B cell (primary cell): ENCODE results near the gene TMC5. TPM values are rescaled to one million over a fixed set of nuclear protein-coding genes. Genes with fewer than 3 reads are reported as not detected.

ENCODE experiments used
- ATAC-seq: fragments of 200-7000 bp; cut with Tn5 transposase; one replicate; pipeline ENCODE4 v1.10.0; 2021; ENCODE audit warnings: low read depth, mild to moderate bottlenecking, moderate number of reproducible peaks, moderate library complexity
- CTCF ChIA-PET: fragments of 350-600 bp; sonication (Branson Sonifier 250); formaldehyde crosslinking; loops from one replicate; lab custom pipeline; 2021; ENCODE audit warnings: antibody characterized with exemption, inconsistent platforms; lab: Charles Lee
- POLR2A ChIA-PET: fragments of 350-600 bp; sonication (Branson Sonifier 250); formaldehyde crosslinking; loops from one replicate; lab custom pipeline; 2021; ENCODE audit warnings: antibody characterized with exemption; lab: Charles Lee
- DNase-seq: peaks from one replicate; pipeline ENCODE4 v3.0.0; 2013
- H2AFZ ChIP-seq: 2 replicates; pipeline ENCODE4 v1.6.1; 2012; ENCODE audit warnings: mild to moderate bottlenecking, low read depth, low read length; ENCODE audit not compliant: insufficient read depth, poor library complexity, severe bottlenecking
- H3K27ac ChIP-seq, 2 donors: 1 replicate in 1 of 2; 2 replicates in 1 of 2; pipeline ENCODE4 v1.5.1; 2012 to 2013; ENCODE audit warnings: low read length in 2 of 2, mild to moderate bottlenecking in 2 of 2, moderate library complexity in 1 of 2
- H3K27me3 ChIP-seq, 4 experiments: fragments of 200-600 bp in 1 of 4; sonication (generic) in 1 of 4; replicated peaks in 1 of 4; 1 replicate in 2 of 4; 2 replicates in 2 of 4; pipeline versions ENCODE4 v1.6.1 to v1.7.0; 2013 to 2016; ENCODE audit warnings: low read length in 3 of 4, mild to moderate bottlenecking in 2 of 4, mixed read lengths in 1 of 4, moderate library complexity in 1 of 4; ENCODE audit not compliant: insufficient read depth in 4 of 4, control insufficient read depth in 3 of 4; ENCODE audit errors: control extremely low read depth in 1 of 4
- H3K36me3 ChIP-seq, 2 experiments: replicated peaks in 1 of 2; 1 replicate in 1 of 2; 2 replicates in 1 of 2; pipeline versions ENCODE4 v1.6.1 to v1.7.1; 2013; ENCODE audit warnings: low read length in 1 of 2; ENCODE audit not compliant: insufficient read depth in 2 of 2, control insufficient read depth in 1 of 2; ENCODE audit errors: control extremely low read depth in 1 of 2, extremely low read depth in 1 of 2
- H3K4me1 ChIP-seq, 2 donors: fragments of 200-600 bp in 1 of 2; sonication (generic) in 1 of 2; 1 replicate in 1 of 2; 2 replicates in 1 of 2; pipeline versions ENCODE4 v1.5.1 to v1.6.1; 2013 to 2017; ENCODE audit warnings: low read length in 2 of 2; ENCODE audit not compliant: control insufficient read depth in 2 of 2, insufficient read depth in 2 of 2
- H3K4me2 ChIP-seq: replicated peaks from 2 replicates; pipeline ENCODE3; 2012; ENCODE audit warnings: mild to moderate bottlenecking, low read depth, low read length; ENCODE audit not compliant: poor library complexity, severe bottlenecking
- H3K4me3 ChIP-seq, 5 experiments: fragments of 200-600 bp in 1 of 5; sonication (generic) in 1 of 5; 1 replicate in 3 of 5; 2 replicates in 2 of 5; pipeline versions ENCODE4 v1.5.1 to v1.7.0; 2011 to 2016; ENCODE audit warnings: low read length in 4 of 5, mild to moderate bottlenecking in 4 of 5, low read depth in 2 of 5, control low read depth in 1 of 5, moderate library complexity in 1 of 5; ENCODE audit not compliant: insufficient read depth in 1 of 5; ENCODE audit errors: control extremely low read depth in 1 of 5, extremely low read depth in 1 of 5
- H3K79me2 ChIP-seq: fragments of 200-600 bp; sonication (generic); one replicate; pipeline ENCODE4 v1.6.0; 2016; ENCODE audit warnings: low read length; ENCODE audit not compliant: control insufficient read depth, insufficient read depth
- H3K9ac ChIP-seq: fragments of 200-600 bp; sonication (generic); 2 replicates; pipeline ENCODE4 v1.6.1; 2017; ENCODE audit warnings: mild to moderate bottlenecking, low read length, moderate library complexity
- H3K9me3 ChIP-seq, 3 donors: one replicate each; pipeline versions ENCODE4 v1.6.1 to v1.7.1; 2013; ENCODE audit warnings: low read length in 2 of 3; ENCODE audit not compliant: control insufficient read depth in 2 of 3, insufficient read depth in 1 of 3; ENCODE audit errors: control extremely low read depth in 1 of 3
- H4K20me1 ChIP-seq: 2 replicates; pipeline ENCODE4 v1.6.0; 2012; ENCODE audit warnings: mild to moderate bottlenecking, low read length; ENCODE audit not compliant: insufficient read depth, control insufficient read depth, poor library complexity, severe bottlenecking
- H3K27ac Mint-ChIP-seq: one replicate; pipeline ENCODE4 v1.8.0; 2021; ENCODE audit warnings: mixed read lengths
- H3K27me3 Mint-ChIP-seq: one replicate; pipeline ENCODE4 v1.8.0; 2021; ENCODE audit warnings: mixed read lengths
- H3K4me1 Mint-ChIP-seq: one replicate; pipeline ENCODE4 v1.8.0; 2021; ENCODE audit warnings: mixed read lengths
- H3K4me3 Mint-ChIP-seq: one replicate; pipeline ENCODE4 v1.8.0; 2021; ENCODE audit warnings: mixed read lengths
- H3K9me3 Mint-ChIP-seq: one replicate; pipeline ENCODE4 v1.8.0; 2022; ENCODE audit warnings: mixed read lengths; ENCODE audit not compliant: insufficient read depth
- CTCF ChIP-seq: fragments of 200-600 bp; IDR thresholded peaks from one replicate; pipeline ENCODE4 v1.8.0; 2022; ENCODE audit warnings: antibody characterized with exemption, mild to moderate bottlenecking
- EZH2 ChIP-seq: IDR thresholded peaks from 2 replicates; pipeline ENCODE4 v1.6.1; 2012; ENCODE audit warnings: borderline replicate concordance, low read depth, mild to moderate bottlenecking, moderate library complexity, low read length; ENCODE audit not compliant: insufficient read depth, poor library complexity, severe bottlenecking
- WGBS: methylation state at CpG from one replicate; pipeline ENCODE4 v1.1.5; 2013; ENCODE audit warnings: missing lambda C conversion rate; ENCODE audit not compliant: insufficient coverage; 5-methylcytosine and 5-hydroxymethylcytosine counted together
- intact Hi-C: fragments of 100-400 bp; cut with micrococcal nuclease; formaldehyde crosslinking; loops from one replicate; pipeline ENCODE4 v1.10.0; 2022
- polyA plus RNA-seq: library from polyadenylated mRNA; depleted of rRNA; stranded (reverse); fragments of >200 nt; gene quantifications from 2 replicates; pipeline ENCODE4 v1.2.3, GENCODE V29; 2012
- total RNA-seq, 2 donors: library from RNA; stranded (reverse); fragments of 120-200 nt in 1 of 2; gene quantifications; 1 replicate in 1 of 2; 2 replicates in 1 of 2; pipeline versions ENCODE4 v1.2.3 to v1.2.4, GENCODE V29; 2013 to 2022

The TMC5 gene
- total and polyA plus RNA-seq, 2 donors (not counting 1 experiment from before 2014, with no cell fraction given), result not detected

DNA sequence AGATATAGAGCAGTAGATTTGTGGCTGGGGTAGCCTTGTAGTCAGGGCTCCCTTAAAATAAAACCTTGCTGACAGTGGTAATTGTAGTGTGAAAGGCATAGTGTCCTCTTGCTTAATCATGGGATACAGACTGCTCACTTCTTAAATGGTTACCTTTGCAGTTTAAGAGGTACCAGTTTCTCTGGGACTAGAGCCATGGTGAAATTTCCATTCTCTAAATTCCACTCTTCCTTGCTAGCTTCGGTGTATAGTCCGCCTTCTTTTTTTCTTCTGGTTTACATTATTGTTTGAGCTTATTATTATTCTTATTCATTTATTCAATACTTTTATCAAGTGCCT lies 107.7 kb downstream of the TMC5 start:
- H2AFZ ChIP-seq, result peak overlapping the region; percentile 95
- no peaks in the 10 kb centered on the region for H3K27me3 Mint-ChIP-seq
- H3K9me3 Mint-ChIP-seq, result no peaks in the 10 kb centered on the region
- peak overlapping the region in 1 of 5 experiments; percentile 92 for H3K4me3 ChIP-seq
- intact Hi-C loops, result loop anchor here (10.0 kb wide), 1 partner anchor 1219 kb away; the partner anchor contains the start of gene THUMPD1
- no peaks in the 10 kb centered on the region for H4K20me1 ChIP-seq
- H3K4me3 Mint-ChIP-seq, result peak overlapping the region; percentile 93
- H3K27ac Mint-ChIP-seq, result no peak overlapping the region
- H3K4me2 ChIP-seq, result peak overlapping the region; percentile 95
- H3K9ac ChIP-seq, result no peak overlapping the region
- DNase-seq (no peak), ATAC-seq (no peak)
- no peak overlapping the region for H3K27ac ChIP-seq
- H3K36me3 ChIP-seq, result peaks cover 2 to 14% of the 10 kb centered on the region in 2 experiments
- H3K9me3 ChIP-seq, result no peaks in the 10 kb centered on the region
- ChIA-PET POLR2A (interaction anchor here (0.5 to 2.3 kb wide), 2 partner anchors 30 to 751 kb away, joined by 5 to 19 read pairs; partner anchors contain the start of gene VPS35L), CTCF (interaction anchor here (1.6 to 3.3 kb wide), 4 partner anchors 30 to 458 kb away, joined by 3 to 13 read pairs (median 8); partner anchors contain the start of genes COQ7 and VPS35L)
- H3K27me3 ChIP-seq, result no peaks in the 10 kb centered on the region
- peaks cover 23% of the 10 kb centered on the region for H3K79me2 ChIP-seq
- peaks cover 35% of the 10 kb centered on the region for H3K4me1 Mint-ChIP-seq
- TF ChIP-seq EZH2 (no peak), CTCF (no peak)
- WGBS, result no CpG with 5 or more reads among the region's 2 CpGs
- H3K4me1 ChIP-seq, result peaks cover 19 to 37% of the 10 kb centered on the region in 2 donors

DNA sequence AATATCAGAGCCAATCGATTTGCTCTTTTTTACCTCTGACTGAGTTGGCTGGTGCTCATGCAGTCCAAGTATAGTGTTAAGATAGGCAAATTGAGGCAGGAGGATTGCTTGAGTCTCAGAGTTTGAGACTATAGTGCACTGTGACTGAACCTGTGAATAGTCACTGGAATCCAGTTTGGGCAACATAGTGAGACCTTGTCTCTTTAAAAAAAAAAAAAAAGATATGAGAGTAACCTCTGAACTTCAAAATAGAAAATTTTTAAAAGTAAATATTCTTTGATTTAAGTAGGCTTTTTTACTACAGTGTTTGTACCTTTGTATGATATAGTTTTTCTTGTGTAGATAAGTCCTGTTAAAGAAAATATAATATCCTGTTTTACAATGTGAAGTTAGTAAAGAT lies 109.5 kb downstream of the TMC5 start:
- H3K79me2 ChIP-seq, result peaks cover 11% of the 10 kb centered on the region
- no peak overlapping the region for H3K9ac ChIP-seq
- H3K36me3 ChIP-seq, result peaks cover 2 to 14% of the 10 kb centered on the region in 2 experiments
- Mint-ChIP-seq H3K4me1 (peaks cover 22% of the 10 kb centered on the region), H3K27ac (no peak overlapping the region), H3K4me3 (no peak overlapping the region), H3K27me3 (no peaks in the 10 kb centered on the region), H3K9me3 (no peaks in the 10 kb centered on the region)
- no peak overlapping the region for H3K4me3 ChIP-seq
- H3K27ac ChIP-seq, result no peak overlapping the region
- POLR2A ChIA-PET, result no interaction called here
- H3K4me2 ChIP-seq, result no peak overlapping the region
- no CpG with 5 or more reads among the region's 1 CpG for WGBS
- no peaks in the 10 kb centered on the region for H4K20me1 ChIP-seq
- H2AFZ ChIP-seq, result no peak overlapping the region
- no peak for DNase-seq
- TF ChIP-seq EZH2, result no peak
- TF ChIP-seq CTCF, result no peak
- no peaks in the 10 kb centered on the region for H3K27me3 ChIP-seq
- CTCF ChIA-PET, result interaction anchor here (0.8 kb wide), 1 partner anchor 24 kb away, joined by 3 read pairs; no protein-coding TSS in a partner anchor
- no peaks in the 10 kb centered on the region for H3K9me3 ChIP-seq
- intact Hi-C loops, result loop anchor here (10.0 kb wide), 1 partner anchor 1218 kb away; the partner anchor contains the start of gene THUMPD1
- no peak for ATAC-seq
- peaks cover 11 to 27% of the 10 kb centered on the region in 2 donors for H3K4me1 ChIP-seq
